ENCODE results near the gene CCDC187. TPM values are rescaled to one million over a fixed set of nuclear protein-coding genes. Genes with fewer than 3 reads are reported as not detected.
A peak's percentile ranks its signal among the peaks of the same experiment; 100 is the strongest.
"Not testable (repeated sequence)": the region's sequence is repeated elsewhere in the genome, so short reads cannot be mapped to it uniquely, and the experiment has no call there.

Gene CCDC187
- total RNA-seq, 1 donor from 2014 or later = 0.47 TPM

DNA sequence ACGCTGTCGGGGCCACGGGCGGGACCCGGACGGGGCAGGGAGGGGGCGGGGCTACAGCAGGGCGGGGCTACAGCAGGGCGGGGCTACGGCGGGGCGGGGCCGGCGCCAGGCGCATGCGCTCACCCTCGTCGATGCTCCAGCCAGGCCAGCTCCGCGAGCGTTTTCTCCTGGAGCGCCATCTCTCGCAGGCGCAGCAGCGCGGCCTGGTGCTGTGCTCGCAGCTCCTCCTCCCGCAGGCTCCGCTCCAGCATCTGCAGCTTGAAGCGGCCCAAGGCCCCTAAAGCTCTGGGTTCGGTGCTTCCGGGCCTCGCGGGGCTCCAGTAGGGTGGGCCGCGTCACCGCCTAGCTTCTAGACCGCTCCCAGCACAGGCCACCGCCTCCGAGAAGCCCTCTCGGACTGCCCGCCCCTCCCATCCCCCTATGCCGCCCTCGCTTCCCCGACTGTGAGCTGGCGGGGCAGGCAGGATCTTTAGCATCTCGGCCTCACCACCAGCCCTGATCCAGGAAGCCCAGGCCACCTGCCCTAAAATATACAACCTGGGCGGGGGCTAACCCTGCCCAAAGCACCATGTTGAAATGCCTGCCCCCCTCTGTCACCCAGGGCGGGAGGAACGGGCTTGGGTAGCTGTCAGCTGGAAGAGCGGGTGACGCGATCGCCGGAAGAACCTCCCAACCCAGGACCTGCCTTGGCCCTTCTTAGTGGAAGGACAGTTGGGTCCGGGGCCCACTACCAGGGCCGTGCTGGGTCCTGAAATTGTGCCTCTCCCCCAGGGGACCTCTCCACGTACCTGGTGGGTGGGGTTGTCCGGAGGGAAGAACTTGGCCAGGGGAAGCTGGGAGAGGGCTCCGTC lies 36.4 kb downstream of the CCDC187 start:
- H3K4me3 Mint-ChIP-seq = peak overlapping the region; percentile 63
- H3K4me1 Mint-ChIP-seq = peaks cover 16% of the 10 kb centered on the region
- H3K36me3 Mint-ChIP-seq = no peaks in the 10 kb centered on the region
- H3K27ac Mint-ChIP-seq = no peak overlapping the region
- no peak for TF ChIP-seq CTCF (IDR thresholded peaks at IDR 0.05; ENCODE audit: unreplicated experiment)
- H3K27me3 Mint-ChIP-seq (ENCODE audit: low read depth) = peaks cover 4% of the 10 kb centered on the region
- peak; percentile 79 to 83 for DNase-seq (ENCODE audit: low spot score in 2 of 2, unreplicated experiment in 2 of 2)
- peaks cover 6% of the 10 kb centered on the region for H3K9me3 Mint-ChIP-seq

- Mint-ChIP-seq H3K4me3 (peak overlapping the region; percentile 50), H3K4me1 (peaks cover 16% of the 10 kb centered on the region)
- not testable (repeated sequence) for DNase-seq (ENCODE audit: low spot score in 2 of 2, unreplicated experiment in 2 of 2); H3K27me3 Mint-ChIP-seq (ENCODE audit: low read depth); H3K36me3 Mint-ChIP-seq; H3K27ac Mint-ChIP-seq; H3K9me3 Mint-ChIP-seq
Measured at GRCh38 chr9:136266641-136267040, 37.3 kb downstream of the CCDC187 start.

DNA sequence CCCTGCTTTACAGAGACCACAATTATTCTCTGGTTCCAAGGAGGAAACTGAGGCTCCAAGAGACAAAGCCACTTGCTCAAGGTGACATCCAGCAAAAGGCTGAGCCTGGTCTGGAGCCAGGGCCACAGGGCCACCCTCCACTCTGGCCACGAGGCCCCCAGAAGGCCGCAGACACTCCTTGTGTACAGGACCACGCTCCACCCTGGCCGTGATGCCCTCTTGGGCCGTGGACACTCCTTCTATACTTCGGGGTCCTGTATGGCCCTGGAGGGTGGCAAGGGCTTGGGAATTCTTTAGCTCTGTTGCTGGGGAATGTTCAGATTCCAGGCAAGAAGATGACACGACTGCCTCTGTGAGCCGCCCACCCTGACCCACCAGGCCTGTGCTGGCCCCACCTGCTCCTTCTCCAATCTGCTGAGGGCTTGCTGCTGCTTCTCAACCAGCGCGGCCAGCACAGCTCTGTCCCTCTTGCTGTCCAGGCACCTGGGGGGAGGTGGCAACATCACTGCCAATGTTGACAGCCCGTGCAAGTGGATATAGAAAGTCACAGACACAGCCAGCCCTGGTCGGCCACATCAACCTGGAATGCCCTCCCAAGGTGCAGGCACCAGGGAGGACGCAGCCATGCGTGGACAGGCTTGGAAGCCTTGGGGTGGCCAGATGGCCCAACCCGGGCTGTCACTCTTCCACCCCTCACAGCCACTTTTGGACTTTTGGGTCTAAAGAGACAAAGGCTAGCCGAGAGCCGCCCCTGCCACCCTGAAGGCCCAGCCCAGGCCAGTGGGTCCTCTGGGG lies 38.1 kb downstream of the CCDC187 start:
- Mint-ChIP-seq H3K27ac (no peak overlapping the region), H3K36me3 (no peaks in the 10 kb centered on the region), H3K4me1 (peaks cover 16% of the 10 kb centered on the region), H3K9me3 (peaks cover 6% of the 10 kb centered on the region), H3K27me3 (ENCODE audit: low read depth) (peaks cover 2% of the 10 kb centered on the region), H3K4me3 (no peak overlapping the region)
- TF ChIP-seq CTCF (IDR thresholded peaks at IDR 0.05; ENCODE audit: unreplicated experiment) = no peak
- DNase-seq (ENCODE audit: low spot score in 2 of 2, unreplicated experiment in 2 of 2) = no peak

DNA sequence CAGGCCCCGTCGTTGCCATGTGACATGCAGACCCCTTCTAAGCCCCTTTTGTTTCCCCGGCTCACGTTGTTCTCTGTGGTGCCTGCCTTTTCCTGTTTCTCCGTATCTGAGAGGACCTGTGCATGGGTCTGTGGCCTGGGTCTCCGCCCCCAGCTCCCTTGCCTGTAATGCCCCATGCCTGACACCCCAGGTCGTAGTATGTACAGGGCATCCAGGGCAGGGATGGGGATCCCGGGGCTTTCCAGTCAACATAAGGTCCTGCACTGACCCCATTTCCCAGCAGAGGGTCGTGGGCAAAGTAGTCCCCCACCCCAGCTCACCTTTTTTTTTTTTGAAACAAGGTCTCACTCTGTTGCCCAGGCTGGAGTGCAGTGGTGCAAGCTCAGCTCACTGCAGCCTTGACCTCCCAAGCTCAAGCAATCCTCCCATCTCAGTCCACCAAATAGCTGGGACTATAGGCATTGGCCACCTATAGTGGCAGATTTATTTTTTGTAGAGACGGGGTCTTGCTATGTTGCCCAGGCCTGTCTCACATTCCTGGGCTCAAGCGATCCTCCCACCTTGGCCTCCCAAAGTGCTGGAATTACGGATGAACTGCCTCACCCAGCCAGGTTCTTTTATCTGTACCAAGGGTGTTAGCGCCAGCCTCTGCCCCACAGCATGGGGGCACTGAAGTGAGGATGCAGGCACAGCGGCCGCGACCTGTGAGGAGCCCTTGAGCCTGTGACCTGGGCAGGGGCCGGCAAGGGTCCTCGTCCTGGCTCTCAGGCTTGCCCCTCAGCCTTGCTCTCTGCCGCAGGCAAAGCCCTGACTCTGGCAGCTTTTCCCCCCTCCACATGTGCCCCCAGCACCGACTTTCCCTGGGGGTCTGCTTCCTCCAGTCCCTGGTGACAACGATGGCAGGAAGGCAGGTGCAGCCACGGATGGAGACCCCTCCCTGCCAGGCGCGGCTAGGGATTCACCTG lies 39.2 kb downstream of the CCDC187 start:
- Mint-ChIP-seq H3K27me3 (ENCODE audit: low read depth) (peaks cover 1% of the 10 kb centered on the region), H3K4me3 (no peak overlapping the region), H3K27ac (no peak overlapping the region), H3K9me3 (peaks cover 2% of the 10 kb centered on the region), H3K36me3 (no peaks in the 10 kb centered on the region), H3K4me1 (peaks cover 16% of the 10 kb centered on the region)
- no peak for TF ChIP-seq CTCF (IDR thresholded peaks at IDR 0.05; ENCODE audit: unreplicated experiment)
- no peak for DNase-seq (ENCODE audit: low spot score in 2 of 2, unreplicated experiment in 2 of 2)

DNA sequence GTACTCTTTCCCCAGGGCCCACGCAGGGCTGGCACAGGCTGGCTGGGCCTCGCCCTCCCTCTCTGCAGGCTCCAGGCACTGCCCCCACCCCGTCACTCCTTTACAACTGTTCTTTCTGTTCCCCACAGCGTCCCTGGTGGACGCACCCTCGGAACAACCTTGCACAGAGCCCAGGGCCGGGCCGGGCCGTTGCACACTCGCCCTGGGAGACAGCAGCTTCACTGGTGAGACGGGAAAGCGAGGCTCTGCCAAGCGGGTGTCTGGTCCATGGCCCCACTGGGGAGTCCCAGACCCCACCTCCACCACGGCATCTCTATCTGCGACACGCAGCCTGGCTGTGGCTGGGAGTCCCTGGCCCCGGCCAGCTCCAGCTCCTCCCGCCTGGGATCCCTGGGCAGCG lies 39.9 kb downstream of the CCDC187 start:
- H3K4me1 Mint-ChIP-seq = peaks cover 16% of the 10 kb centered on the region
- TF ChIP-seq CTCF (IDR thresholded peaks at IDR 0.05; ENCODE audit: unreplicated experiment) = no peak
- H3K9me3 Mint-ChIP-seq = no peaks in the 10 kb centered on the region
- no peak for DNase-seq (ENCODE audit: low spot score in 2 of 2, unreplicated experiment in 2 of 2)
- no peak overlapping the region for H3K4me3 Mint-ChIP-seq
- no peaks in the 10 kb centered on the region for H3K36me3 Mint-ChIP-seq
- no peaks in the 10 kb centered on the region for H3K27me3 Mint-ChIP-seq (ENCODE audit: low read depth)
- H3K27ac Mint-ChIP-seq = no peak overlapping the region

All from mesothelial cell of epicardium (in vitro differentiated cells).